ENCODE results near the gene EXOSC5. TPM values are rescaled to one million over a fixed set of nuclear protein-coding genes. Genes with fewer than 3 reads are reported as not detected.
"Not testable (repeated sequence)": the region's sequence is repeated elsewhere in the genome, so short reads cannot be mapped to it uniquely, and the experiment has no call there.

The EXOSC5 gene
- polyA plus RNA-seq, 1 of the 3 experiments (the other 2 are of a cell fraction) = 74.1 TPM

DNA sequence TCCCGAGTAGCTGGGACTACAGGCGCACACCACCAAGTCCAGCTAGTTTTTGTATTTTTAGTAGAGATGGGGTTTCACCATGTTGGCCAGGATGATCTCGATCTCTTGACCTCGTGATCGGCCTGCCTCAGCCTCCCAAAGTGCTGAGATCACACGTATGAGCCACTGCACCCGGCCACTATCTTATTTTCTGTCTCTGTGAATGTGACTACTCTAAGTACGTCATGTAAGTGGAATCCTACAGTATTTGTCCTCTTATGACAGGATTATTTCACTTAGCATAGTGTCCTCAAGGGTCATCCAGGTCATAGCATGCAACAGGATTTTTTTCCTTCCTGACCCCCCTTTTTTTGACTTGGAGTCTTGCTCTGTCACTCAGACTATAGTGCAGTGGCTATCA, 25.6 kb downstream of the EXOSC5 start:
- Histone ChIP-seq H3K4me3 (ENCODE audit: low read depth in 2 of 2, low read length in 1 of 2) (no peak overlapping the region), H3K27ac (ENCODE audit: low read depth in 2 of 2, low read length in 1 of 2) (no peak overlapping the region), H3K79me2 (ENCODE audit: insufficient read depth) (peaks cover 47% of the 10 kb centered on the region), H3K9me2 (no peaks in the 10 kb centered on the region), H3K4me1 (ENCODE audit: control insufficient read depth in 1 of 2, insufficient read depth in 2 of 2, low read depth in 1 of 2, low read length in 1 of 2) (peaks cover 11 to 21% of the 10 kb centered on the region in 2 experiments; a peak in 3 of 4 replicates), H3K9me3 (no peaks in the 10 kb centered on the region), H3K27me3 (ENCODE audit: insufficient read depth) (no peaks in the 10 kb centered on the region), H3K36me3 (replicated peaks in 1 of 2; ENCODE audit: control insufficient read depth in 1 of 2, insufficient read depth in 2 of 2, low read length in 1 of 2) (peaks cover 0 to 3% of the 10 kb centered on the region in 2 experiments), H3F3A (replicated peaks; ENCODE audit: insufficient read depth) (peaks cover 29% of the 10 kb centered on the region), H2AFZ (ENCODE audit: low read depth) (no peak overlapping the region), H4K20me1 (ENCODE audit: insufficient read depth) (peaks cover 19% of the 10 kb centered on the region; the same call in 1 of the 2 replicates), H3K9ac (no peak overlapping the region), H3K4me2 (no peak overlapping the region)
- ChIA-PET POLR2A (interaction anchor here (0.6 kb wide), 1 partner anchor 8 kb away, joined by 3 read pairs; the partner anchor contains the start of gene B9D2), CTCF (no interaction called here)
- TF ChIP-seq MXI1 (IDR thresholded peaks at IDR 0.05; ENCODE audit: low read depth, low read length) (no peak), SIN3A (IDR thresholded peaks at IDR 0.05; ENCODE audit: borderline replicate concordance, low read depth, low read length) (no peak), YY1 (IDR thresholded peaks at IDR 0.05; ENCODE audit: low read depth) (no peak), RFX5 (IDR thresholded peaks at IDR 0.05; ENCODE audit: low read length) (no peak), FOXJ3 (CRISPR knock-in tag; IDR thresholded peaks at IDR 0.05) (no peak), RAD21 (IDR thresholded peaks at IDR 0.05; ENCODE audit: low read length) (no peak), EZH2phosphoT487 (IDR thresholded peaks at IDR 0.05; ENCODE audit: borderline replicate concordance, low read depth) (no peak), ELF1 (IDR thresholded peaks at IDR 0.05) (no peak), CHD2 (IDR thresholded peaks at IDR 0.05; ENCODE audit: low read length, partially characterized antibody) (no peak)
- TF ChIP-seq, protein P1, sequence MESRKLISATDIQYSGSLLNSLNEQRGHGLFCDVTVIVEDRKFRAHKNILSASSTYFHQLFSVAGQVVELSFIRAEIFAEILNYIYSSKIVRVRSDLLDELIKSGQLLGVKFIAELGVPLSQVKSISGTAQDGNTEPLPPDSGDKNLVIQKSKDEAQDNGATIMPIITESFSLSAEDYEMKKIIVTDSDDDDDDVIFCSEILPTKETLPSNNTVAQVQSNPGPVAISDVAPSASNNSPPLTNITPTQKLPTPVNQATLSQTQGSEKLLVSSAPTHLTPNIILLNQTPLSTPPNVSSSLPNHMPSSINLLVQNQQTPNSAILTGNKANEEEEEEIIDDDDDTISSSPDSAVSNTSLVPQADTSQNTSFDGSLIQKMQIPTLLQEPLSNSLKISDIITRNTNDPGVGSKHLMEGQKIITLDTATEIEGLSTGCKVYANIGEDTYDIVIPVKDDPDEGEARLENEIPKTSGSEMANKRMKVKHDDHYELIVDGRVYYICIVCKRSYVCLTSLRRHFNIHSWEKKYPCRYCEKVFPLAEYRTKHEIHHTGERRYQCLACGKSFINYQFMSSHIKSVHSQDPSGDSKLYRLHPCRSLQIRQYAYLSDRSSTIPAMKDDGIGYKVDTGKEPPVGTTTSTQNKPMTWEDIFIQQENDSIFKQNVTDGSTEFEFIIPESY (IDR thresholded peaks at IDR 0.05; ENCODE audit: borderline replicate concordance, low read depth) = no peak
- TF ChIP-seq, protein P2, sequence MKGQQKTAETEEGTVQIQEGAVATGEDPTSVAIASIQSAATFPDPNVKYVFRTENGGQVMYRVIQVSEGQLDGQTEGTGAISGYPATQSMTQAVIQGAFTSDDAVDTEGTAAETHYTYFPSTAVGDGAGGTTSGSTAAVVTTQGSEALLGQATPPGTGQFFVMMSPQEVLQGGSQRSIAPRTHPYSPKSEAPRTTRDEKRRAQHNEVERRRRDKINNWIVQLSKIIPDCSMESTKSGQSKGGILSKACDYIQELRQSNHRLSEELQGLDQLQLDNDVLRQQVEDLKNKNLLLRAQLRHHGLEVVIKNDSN (IDR thresholded peaks at IDR 0.05; ENCODE audit: borderline replicate concordance, low read depth) = no peak
- DNase-seq = no peak
- 96% methylated on average over 8 of the region's 8 CpGs for WGBS (ENCODE audit: low lambda C conversion rate)

DNA sequence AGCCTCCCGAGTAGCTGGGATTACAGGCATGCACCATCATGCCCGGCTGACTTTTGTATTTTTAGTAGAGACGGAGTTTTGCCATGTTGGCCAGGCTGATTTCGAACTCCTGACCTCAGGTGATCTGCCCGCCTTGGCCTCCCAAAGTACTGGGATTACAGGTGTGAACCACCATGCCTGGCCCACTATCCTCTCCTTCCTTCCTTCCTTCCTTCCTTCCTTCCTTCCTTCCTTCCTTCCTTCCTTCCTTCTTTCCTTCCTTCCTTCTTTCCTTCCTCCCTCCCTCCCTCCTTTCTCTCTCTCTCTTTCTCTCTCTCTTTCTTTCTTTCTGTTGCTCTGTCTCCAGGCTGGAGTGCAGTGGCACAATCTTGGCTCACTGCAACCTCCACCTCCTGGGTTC, 26.0 kb downstream of the EXOSC5 start:
- H3K4me1 ChIP-seq (ENCODE audit: control insufficient read depth in 1 of 2, insufficient read depth in 2 of 2, low read depth in 1 of 2, low read length in 1 of 2) = peaks cover 11 to 21% of the 10 kb centered on the region in 2 experiments; a peak in 3 of 4 replicates
- H3K27ac ChIP-seq (ENCODE audit: low read depth in 2 of 2, low read length in 1 of 2); H2AFZ ChIP-seq (ENCODE audit: low read depth); DNase-seq; H3K36me3 ChIP-seq (replicated peaks in 1 of 2; ENCODE audit: control insufficient read depth in 1 of 2, insufficient read depth in 2 of 2, low read length in 1 of 2); H3K4me3 ChIP-seq (ENCODE audit: low read depth in 2 of 2, low read length in 1 of 2); CTCF ChIA-PET; H3K27me3 ChIP-seq (ENCODE audit: insufficient read depth); H3K9ac ChIP-seq; H3K4me2 ChIP-seq; H3K9me2 ChIP-seq; H3K9me3 ChIP-seq: not testable (repeated sequence)
- H4K20me1 ChIP-seq (ENCODE audit: insufficient read depth) = peaks cover 19% of the 10 kb centered on the region; the same call in 1 of the 2 replicates
- H3K79me2 ChIP-seq (ENCODE audit: insufficient read depth) = peaks cover 52% of the 10 kb centered on the region
- 98% methylated on average over 5 of the region's 5 CpGs for WGBS (ENCODE audit: low lambda C conversion rate)
- POLR2A ChIA-PET = interaction anchor here (0.6 kb wide), 1 partner anchor 7 kb away, joined by 3 read pairs; the partner anchor contains the start of gene B9D2
- H3F3A ChIP-seq (replicated peaks; ENCODE audit: insufficient read depth) = peaks cover 30% of the 10 kb centered on the region

Data from SK-N-SH (cell line).